Endodermal cell (in vitro differentiated cells): ENCODE measurements around the gene CRTC3. TPM values are rescaled to one million over a fixed set of nuclear protein-coding genes. Genes with fewer than 3 reads are reported as not detected.

ENCODE experiments used
- DNase-seq: peaks from one replicate; pipeline ENCODE4 v3.0.0-alpha.2; 2017
- H3K27ac ChIP-seq: 2 replicates; pipeline ENCODE4 v1.5.1; 2013; ENCODE audit warnings: mild to moderate bottlenecking, low read depth, low read length, moderate library complexity
- H3K27me3 ChIP-seq: 2 replicates; pipeline ENCODE4 v1.6.1; 2013; ENCODE audit warnings: mild to moderate bottlenecking, low read length, moderate library complexity; ENCODE audit not compliant: insufficient read depth, control insufficient read depth, poor library complexity, severe bottlenecking
- H3K36me3 ChIP-seq: 2 replicates; pipeline ENCODE4 v1.7.0; 2013; ENCODE audit warnings: mild to moderate bottlenecking, low read length, moderate library complexity; ENCODE audit not compliant: control insufficient read depth, insufficient read depth
- H3K4me1 ChIP-seq: one replicate; pipeline ENCODE4 v1.7.0; 2013; ENCODE audit warnings: low read length; ENCODE audit not compliant: control insufficient read depth, insufficient read depth
- H3K4me3 ChIP-seq: 2 replicates; pipeline ENCODE4 v1.5.1; 2013; ENCODE audit warnings: mild to moderate bottlenecking, low read length, moderate library complexity
- H3K9ac ChIP-seq: 2 replicates; pipeline ENCODE4 v1.6.1; 2013; ENCODE audit warnings: mild to moderate bottlenecking, low read length, moderate library complexity; ENCODE audit not compliant: poor library complexity, severe bottlenecking; ENCODE audit errors: extremely low read depth
- H3K9me3 ChIP-seq: 2 replicates; pipeline ENCODE4 v1.6.1; 2013; ENCODE audit warnings: mild to moderate bottlenecking, low read length, moderate library complexity; ENCODE audit not compliant: control insufficient read depth
- H3K27ac Mint-ChIP-seq: 2 replicates; pipeline ENCODE4 v1.8.0; 2020; ENCODE audit warnings: mixed read lengths
- H3K27me3 Mint-ChIP-seq: 2 replicates; pipeline ENCODE4 v1.8.0; 2021; ENCODE audit warnings: mild to moderate bottlenecking, mixed read lengths; ENCODE audit not compliant: insufficient read depth
- H3K36me3 Mint-ChIP-seq: 2 replicates; pipeline ENCODE4 v1.8.0; 2020; ENCODE audit warnings: low read depth, mixed read lengths
- H3K4me1 Mint-ChIP-seq: 2 replicates; pipeline ENCODE4 v1.8.0; 2020; ENCODE audit warnings: mixed read lengths
- H3K4me3 Mint-ChIP-seq: 2 replicates; pipeline ENCODE4 v1.8.0; 2020; ENCODE audit warnings: mild to moderate bottlenecking, moderate library complexity, mixed read lengths
- H3K9me3 Mint-ChIP-seq: 2 replicates; pipeline ENCODE4 v1.8.0; 2020; ENCODE audit warnings: mild to moderate bottlenecking, mixed read lengths
- WGBS, 2 experiments: methylation state at CpG; one replicate each; pipeline versions ENCODE4 v1.1.5 to v1.1.7; 2013; ENCODE audit warnings: missing lambda C conversion rate in 2 of 2, mixed read lengths in 1 of 2; ENCODE audit not compliant: insufficient coverage in 1 of 2, insufficient read length in 1 of 2; 5-methylcytosine and 5-hydroxymethylcytosine counted together
- total RNA-seq, 2 donors: library from RNA; stranded (reverse); fragmentation: NEBNext Ultra II Directional in 1 of 2; extraction: Animal tissue kit (Norgen Biotek cat#: 25700) in 1 of 2; gene quantifications; 2 replicates in 1 of 2; 3 replicates in 1 of 2; pipeline ENCODE4 v1.2.1, GENCODE V29; 2021
- TF ChIP-seq, protein P1 (sequence below): fragments of 200-600 bp; sonication (generic); conservative IDR thresholded peaks from 2 replicates; pipeline ENCODE4 v1.5.0; 2021; ENCODE audit warnings: antibody characterized with exemption, mild to moderate bottlenecking

CRTC3 gene
- total RNA-seq, 2 donors from 2014 or later: 17.3 to 21.9 TPM

DNA sequence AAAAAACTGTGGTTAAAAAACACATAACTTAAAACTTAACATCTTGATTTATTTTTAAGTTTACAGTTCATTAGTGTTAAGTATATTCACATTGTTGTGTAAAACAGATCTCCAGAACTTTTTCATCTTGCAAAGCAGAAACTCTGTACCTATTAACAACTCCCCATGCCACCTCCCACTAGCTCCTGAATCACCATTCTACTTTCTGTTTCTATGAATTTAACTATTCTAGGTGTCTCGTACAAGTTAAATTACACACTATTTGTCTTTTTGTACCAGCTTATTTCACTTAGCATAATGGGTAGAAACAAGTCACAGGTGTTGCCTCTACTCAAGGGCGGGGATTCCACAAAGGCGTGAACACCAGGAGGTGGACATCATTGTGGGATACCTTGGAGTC is 43.2 kb downstream of the CRTC3 start:
- Mint-ChIP-seq H3K4me3 (no peak overlapping the region), H3K27me3 (no peaks in the 10 kb centered on the region), H3K36me3 (no peaks in the 10 kb centered on the region), H3K27ac (no peak overlapping the region), H3K9me3 (no peaks in the 10 kb centered on the region), H3K4me1 (no peaks in the 10 kb centered on the region)
- Histone ChIP-seq H3K27ac (no peak overlapping the region), H3K4me1 (no peaks in the 10 kb centered on the region), H3K9ac (no peak overlapping the region), H3K27me3 (no peaks in the 10 kb centered on the region), H3K9me3 (no peaks in the 10 kb centered on the region), H3K4me3 (no peak overlapping the region), H3K36me3 (no peaks in the 10 kb centered on the region)
- DNase-seq: no peak
- 89 to 98% methylated on average over 3 of the region's 3 CpGs for WGBS, 2 experiments
- TF ChIP-seq, protein P1, sequence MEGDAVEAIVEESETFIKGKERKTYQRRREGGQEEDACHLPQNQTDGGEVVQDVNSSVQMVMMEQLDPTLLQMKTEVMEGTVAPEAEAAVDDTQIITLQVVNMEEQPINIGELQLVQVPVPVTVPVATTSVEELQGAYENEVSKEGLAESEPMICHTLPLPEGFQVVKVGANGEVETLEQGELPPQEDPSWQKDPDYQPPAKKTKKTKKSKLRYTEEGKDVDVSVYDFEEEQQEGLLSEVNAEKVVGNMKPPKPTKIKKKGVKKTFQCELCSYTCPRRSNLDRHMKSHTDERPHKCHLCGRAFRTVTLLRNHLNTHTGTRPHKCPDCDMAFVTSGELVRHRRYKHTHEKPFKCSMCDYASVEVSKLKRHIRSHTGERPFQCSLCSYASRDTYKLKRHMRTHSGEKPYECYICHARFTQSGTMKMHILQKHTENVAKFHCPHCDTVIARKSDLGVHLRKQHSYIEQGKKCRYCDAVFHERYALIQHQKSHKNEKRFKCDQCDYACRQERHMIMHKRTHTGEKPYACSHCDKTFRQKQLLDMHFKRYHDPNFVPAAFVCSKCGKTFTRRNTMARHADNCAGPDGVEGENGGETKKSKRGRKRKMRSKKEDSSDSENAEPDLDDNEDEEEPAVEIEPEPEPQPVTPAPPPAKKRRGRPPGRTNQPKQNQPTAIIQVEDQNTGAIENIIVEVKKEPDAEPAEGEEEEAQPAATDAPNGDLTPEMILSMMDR: no peak

DNA sequence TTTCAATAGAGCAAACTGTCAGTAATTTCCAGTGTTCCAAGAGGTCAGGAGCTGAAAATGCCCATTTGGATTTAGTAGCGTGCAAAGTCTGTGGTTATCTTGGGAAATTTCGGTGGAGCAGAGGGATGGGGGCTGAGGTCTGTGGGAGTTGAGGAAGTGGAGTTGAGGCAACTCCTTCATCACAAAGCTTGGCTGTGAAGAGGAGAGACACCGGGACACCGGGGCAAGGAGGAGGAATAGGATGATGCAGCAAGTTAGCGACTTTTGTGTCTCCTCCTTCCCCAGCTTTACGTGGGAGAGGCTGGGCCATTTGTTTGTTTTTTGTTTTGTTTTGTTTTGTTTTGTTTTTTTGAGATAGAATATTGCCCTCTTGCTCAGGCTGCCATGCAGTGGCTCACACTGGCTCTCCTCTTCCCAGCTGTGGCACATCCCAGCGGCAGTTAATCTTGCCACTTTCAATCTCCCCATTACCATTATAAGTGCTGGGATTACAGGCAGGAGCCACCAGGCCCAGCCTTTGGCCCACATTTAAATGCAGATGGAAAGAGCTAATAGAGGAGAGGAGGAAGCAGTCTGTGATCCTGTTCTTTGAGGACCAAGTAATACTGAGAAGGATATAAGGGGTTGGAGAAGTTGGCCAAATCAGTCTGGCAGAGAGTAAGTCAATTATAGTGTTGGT is 47.1 kb downstream of the CRTC3 start:
- H3K4me3 Mint-ChIP-seq: no peak overlapping the region
- no peak overlapping the region for H3K4me3 ChIP-seq
- no peaks in the 10 kb centered on the region for H3K36me3 Mint-ChIP-seq
- no peaks in the 10 kb centered on the region for H3K27me3 ChIP-seq
- no peaks in the 10 kb centered on the region for H3K4me1 ChIP-seq
- no peaks in the 10 kb centered on the region for H3K27me3 Mint-ChIP-seq
- H3K4me1 Mint-ChIP-seq: peaks cover 7% of the 10 kb centered on the region
- H3K27ac ChIP-seq: no peak overlapping the region
- H3K9ac ChIP-seq: no peak overlapping the region
- peak; percentile 58 for DNase-seq
- WGBS, 2 experiments: 84 to 90% methylated on average over 5 to 6 of the region's 7 CpGs
- no peak overlapping the region for H3K27ac Mint-ChIP-seq
- no peaks in the 10 kb centered on the region for H3K9me3 ChIP-seq
- TF ChIP-seq, protein P1: no peak
- no peaks in the 10 kb centered on the region for H3K36me3 ChIP-seq
- no peaks in the 10 kb centered on the region for H3K9me3 Mint-ChIP-seq

DNA sequence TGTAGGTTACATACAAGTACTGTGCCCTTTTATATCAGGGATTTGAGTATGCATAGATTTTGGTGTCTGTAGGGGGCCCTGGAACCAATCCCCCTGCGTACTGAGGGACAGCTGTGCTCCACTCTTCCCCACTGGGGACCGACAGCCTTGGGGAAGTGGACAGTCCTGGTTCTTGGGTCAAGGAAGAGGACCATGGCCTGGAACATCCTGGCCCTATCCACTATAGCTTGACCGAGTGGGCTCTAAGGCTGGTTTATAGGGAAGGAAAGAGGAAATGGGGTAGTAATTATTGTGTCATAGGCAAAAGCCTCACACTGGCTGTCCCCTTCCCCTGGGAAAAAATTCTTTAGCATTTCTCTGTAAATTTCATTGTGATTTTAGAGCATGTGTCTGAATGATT is 49.5 kb downstream of the CRTC3 start:
- Histone ChIP-seq H3K27ac (no peak overlapping the region), H3K9me3 (no peaks in the 10 kb centered on the region), H3K4me3 (no peak overlapping the region), H3K27me3 (no peaks in the 10 kb centered on the region), H3K9ac (no peak overlapping the region), H3K36me3 (no peaks in the 10 kb centered on the region), H3K4me1 (no peaks in the 10 kb centered on the region)
- Mint-ChIP-seq H3K9me3 (no peaks in the 10 kb centered on the region), H3K27me3 (no peaks in the 10 kb centered on the region), H3K36me3 (no peaks in the 10 kb centered on the region), H3K4me1 (peaks cover 12% of the 10 kb centered on the region), H3K27ac (no peak overlapping the region), H3K4me3 (no peak overlapping the region)
- 97 to 100% methylated on average over 1 to 3 of the region's 3 CpGs for WGBS, 2 experiments
- TF ChIP-seq, protein P1: no peak
- DNase-seq: no peak
